Body of pancreas (tissue), 4 donors: ENCODE measurements around the gene NACA2. TPM values are rescaled to one million over a fixed set of nuclear protein-coding genes. Genes with fewer than 3 reads are reported as not detected.

Experiments used
- ATAC-seq: fragments of 150-250 bp; one replicate; pipeline ENCODE4 v1.9.1; 2016
- DNase-seq, 4 donors: peaks; one replicate each; pipeline ENCODE4 v3.0.0-alpha.2; 2019
- H3K27ac ChIP-seq, 4 donors: fragments of 200-600 bp; sonication (generic); 1 replicate in 3 of 4; 2 replicates in 1 of 4; pipeline versions ENCODE4 v1.5.1 to v1.6.1; 2016 to 2019; ENCODE audit warnings: mild to moderate bottlenecking in 1 of 4, mixed read lengths in 1 of 4, moderate library complexity in 1 of 4
- H3K27me3 ChIP-seq, 2 donors: fragments of 200-600 bp; sonication (generic); one replicate each; pipeline ENCODE4 v1.6.0; 2016; ENCODE audit warnings: mild to moderate bottlenecking in 1 of 2
- H3K36me3 ChIP-seq, 2 donors: fragments of 200-600 bp; sonication (generic); replicated peaks in 1 of 2; 2 replicates each; pipeline ENCODE4 v1.5.1; 2016; ENCODE audit warnings: low read depth in 2 of 2; ENCODE audit not compliant: insufficient read depth in 1 of 2
- H3K4me1 ChIP-seq: fragments of 200-600 bp; sonication (generic); one replicate; pipeline ENCODE4 v1.6.0; 2016
- H3K4me3 ChIP-seq, 2 donors: fragments of 200-600 bp; sonication (generic); 1 replicate in 1 of 2; 2 replicates in 1 of 2; pipeline ENCODE4 v1.5.1; 2016 to 2019
- H3K9me3 ChIP-seq, 3 donors: fragments of 200-600 bp; sonication (generic); 1 replicate in 2 of 3; 2 replicates in 1 of 3; pipeline ENCODE4 v1.5.1; 2016
- POLR2A ChIP-seq, 3 donors: fragments of 450-650 bp; IDR thresholded peaks; one replicate each; pipeline ENCODE4 v1.6.1; 2016; ENCODE audit warnings: antibody characterized with exemption in 3 of 3, mild to moderate bottlenecking in 2 of 3
- WGBS, 2 donors: methylation state at CpG; one replicate each; pipeline ENCODE4 v1.1.5; 2017; 5-methylcytosine and 5-hydroxymethylcytosine counted together
- intact Hi-C: fragments of 100-400 bp; cut with DNase I; formaldehyde crosslinking; loops from one replicate; pipeline ENCODE4 v1.15.1; 2023
- total RNA-seq, 2 donors: library from RNA; depleted of rRNA; stranded (reverse); fragments of >200 nt; gene quantifications; one replicate each; pipeline ENCODE4 v1.1.0, GENCODE V29; 2016
- TF ChIP-seq, protein P1 (sequence below), 7 experiments: fragments of 450-650 bp in 4 of 7; fragments of 200-600 bp in 3 of 7; sonication (generic) in 3 of 7; IDR thresholded peaks; one replicate each; pipeline ENCODE4 v1.5.1; 2016 to 2019; ENCODE audit warnings: antibody characterized with exemption in 7 of 7

NACA2 gene
- total RNA-seq, 2 donors from 2014 or later: 1.6 TPM; not detected in 1

DNA sequence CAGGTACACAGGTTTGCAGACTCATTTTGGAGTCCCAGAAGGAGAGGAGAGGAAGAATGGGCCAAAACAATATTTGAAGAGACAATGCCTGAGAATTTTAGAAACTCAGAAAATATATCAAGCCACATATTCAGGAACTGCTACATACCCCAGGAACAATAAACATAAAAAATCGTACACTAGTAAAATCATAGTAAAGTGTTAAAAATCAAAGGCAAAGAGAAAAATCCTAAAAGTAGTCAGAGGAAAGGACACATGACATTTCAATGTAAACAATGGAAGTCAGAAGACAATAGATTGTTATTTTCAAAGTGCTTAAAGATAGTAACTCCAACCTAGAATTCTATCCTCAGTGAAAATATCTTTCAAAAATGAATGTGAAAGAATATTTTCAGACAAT lies 28.5 kb upstream of the NACA2 start:
- H3K4me3 ChIP-seq: no peak overlapping the region
- ATAC-seq (no peak), DNase-seq (no peak)
- H3K4me1 ChIP-seq: no peaks in the 10 kb centered on the region
- no peak overlapping the region for H3K27ac ChIP-seq
- no peaks in the 10 kb centered on the region for H3K9me3 ChIP-seq
- intact Hi-C loops: no loop called here
- WGBS, 2 donors: 83 to 86% methylated on average over 1 of the region's 1 CpG
- no peaks in the 10 kb centered on the region for H3K27me3 ChIP-seq
- no peak for TF ChIP-seq POLR2A (IDR thresholded peaks at IDR 0.05)
- TF ChIP-seq, protein P1, sequence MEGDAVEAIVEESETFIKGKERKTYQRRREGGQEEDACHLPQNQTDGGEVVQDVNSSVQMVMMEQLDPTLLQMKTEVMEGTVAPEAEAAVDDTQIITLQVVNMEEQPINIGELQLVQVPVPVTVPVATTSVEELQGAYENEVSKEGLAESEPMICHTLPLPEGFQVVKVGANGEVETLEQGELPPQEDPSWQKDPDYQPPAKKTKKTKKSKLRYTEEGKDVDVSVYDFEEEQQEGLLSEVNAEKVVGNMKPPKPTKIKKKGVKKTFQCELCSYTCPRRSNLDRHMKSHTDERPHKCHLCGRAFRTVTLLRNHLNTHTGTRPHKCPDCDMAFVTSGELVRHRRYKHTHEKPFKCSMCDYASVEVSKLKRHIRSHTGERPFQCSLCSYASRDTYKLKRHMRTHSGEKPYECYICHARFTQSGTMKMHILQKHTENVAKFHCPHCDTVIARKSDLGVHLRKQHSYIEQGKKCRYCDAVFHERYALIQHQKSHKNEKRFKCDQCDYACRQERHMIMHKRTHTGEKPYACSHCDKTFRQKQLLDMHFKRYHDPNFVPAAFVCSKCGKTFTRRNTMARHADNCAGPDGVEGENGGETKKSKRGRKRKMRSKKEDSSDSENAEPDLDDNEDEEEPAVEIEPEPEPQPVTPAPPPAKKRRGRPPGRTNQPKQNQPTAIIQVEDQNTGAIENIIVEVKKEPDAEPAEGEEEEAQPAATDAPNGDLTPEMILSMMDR (IDR thresholded peaks at IDR 0.05): no peak
- no peaks in the 10 kb centered on the region for H3K36me3 ChIP-seq

DNA sequence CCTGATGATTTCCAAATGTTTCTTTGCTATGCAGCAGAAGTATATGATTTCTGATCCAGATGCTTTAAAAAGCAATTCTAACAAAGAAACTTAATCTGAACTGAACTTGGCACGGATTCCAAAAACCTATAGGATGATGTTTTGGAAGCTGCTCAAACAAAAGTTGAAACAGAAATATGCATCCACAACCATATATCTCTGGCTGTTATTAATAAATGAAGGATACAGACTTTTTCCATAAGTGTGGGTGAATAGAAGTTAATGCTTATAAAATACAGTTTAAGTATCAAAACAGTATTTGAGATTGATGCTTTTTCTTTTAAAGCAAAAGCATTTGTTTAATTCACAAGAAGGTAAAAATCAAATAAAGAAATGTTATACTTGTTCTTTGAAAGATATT lies 27.9 kb upstream of the NACA2 start:
- no peak for DNase-seq
- WGBS, 2 donors: 48 to 53% methylated on average over 1 of the region's 1 CpG
- Histone ChIP-seq H3K4me3 (no peak overlapping the region), H3K9me3 (no peaks in the 10 kb centered on the region), H3K27ac (no peak overlapping the region), H3K4me1 (no peaks in the 10 kb centered on the region), H3K36me3 (no peaks in the 10 kb centered on the region), H3K27me3 (no peaks in the 10 kb centered on the region)
- TF ChIP-seq POLR2A (IDR thresholded peaks at IDR 0.05): no peak
- TF ChIP-seq, protein P1 (IDR thresholded peaks at IDR 0.05): no peak
- ATAC-seq: no peak
- intact Hi-C loops: no loop called here

DNA sequence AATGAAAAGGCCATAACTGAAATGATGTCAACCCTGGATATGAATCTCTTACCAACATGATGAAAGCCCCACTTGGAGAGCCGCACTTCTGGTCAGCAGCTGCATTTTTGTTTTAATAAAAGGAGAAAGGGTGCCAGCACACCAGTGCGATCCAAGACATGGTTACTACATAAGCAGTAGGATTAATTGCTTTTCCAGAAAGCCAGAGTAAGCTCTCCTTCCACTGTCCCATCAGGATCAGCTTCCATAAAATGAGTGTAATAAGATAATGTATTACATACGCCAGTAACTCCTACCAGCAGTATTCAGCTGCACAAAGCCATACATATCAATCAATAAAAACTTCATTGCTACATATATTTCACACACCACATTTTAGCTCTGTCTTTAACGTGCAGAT lies 26.3 kb upstream of the NACA2 start:
- no peak for TF ChIP-seq POLR2A (IDR thresholded peaks at IDR 0.05)
- TF ChIP-seq, protein P1 (IDR thresholded peaks at IDR 0.05): no peak
- Histone ChIP-seq H3K4me3 (no peak overlapping the region), H3K9me3 (no peaks in the 10 kb centered on the region), H3K4me1 (no peaks in the 10 kb centered on the region), H3K27ac (no peak overlapping the region), H3K36me3 (no peaks in the 10 kb centered on the region), H3K27me3 (no peaks in the 10 kb centered on the region)
- DNase-seq (no peak), ATAC-seq (no peak)
- WGBS, 2 donors: 72 to 74% methylated on average over 4 of the region's 4 CpGs
- intact Hi-C loops: no loop called here

DNA sequence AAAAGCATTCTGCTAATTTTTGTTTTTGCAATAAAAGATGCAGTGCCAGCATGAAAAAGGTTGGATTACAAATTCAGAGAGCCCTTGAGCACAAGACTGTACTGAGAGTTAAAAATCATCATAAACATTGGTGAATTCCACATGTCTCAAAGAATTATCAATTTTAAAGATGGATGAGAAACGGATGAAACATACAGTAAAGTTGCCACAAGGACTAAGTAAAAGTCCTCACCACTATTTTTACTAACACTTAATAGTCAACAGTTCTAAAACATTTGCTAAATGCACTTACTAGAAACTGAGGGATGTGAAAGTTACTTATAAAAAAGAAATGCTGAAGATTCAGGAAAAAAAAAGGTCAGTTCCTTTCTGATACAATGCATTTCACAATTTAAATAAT lies 25.8 kb upstream of the NACA2 start:
- Histone ChIP-seq H3K36me3 (no peaks in the 10 kb centered on the region), H3K9me3 (no peaks in the 10 kb centered on the region), H3K4me3 (no peak overlapping the region), H3K27me3 (no peaks in the 10 kb centered on the region), H3K27ac (no peak overlapping the region), H3K4me1 (no peaks in the 10 kb centered on the region)
- DNase-seq (no peak), ATAC-seq (no peak)
- TF ChIP-seq POLR2A (IDR thresholded peaks at IDR 0.05): no peak
- TF ChIP-seq, protein P1 (IDR thresholded peaks at IDR 0.05): no peak
- 42 to 45% methylated on average over 1 of the region's 1 CpG for WGBS, 2 donors
- intact Hi-C loops: no loop called here

DNA sequence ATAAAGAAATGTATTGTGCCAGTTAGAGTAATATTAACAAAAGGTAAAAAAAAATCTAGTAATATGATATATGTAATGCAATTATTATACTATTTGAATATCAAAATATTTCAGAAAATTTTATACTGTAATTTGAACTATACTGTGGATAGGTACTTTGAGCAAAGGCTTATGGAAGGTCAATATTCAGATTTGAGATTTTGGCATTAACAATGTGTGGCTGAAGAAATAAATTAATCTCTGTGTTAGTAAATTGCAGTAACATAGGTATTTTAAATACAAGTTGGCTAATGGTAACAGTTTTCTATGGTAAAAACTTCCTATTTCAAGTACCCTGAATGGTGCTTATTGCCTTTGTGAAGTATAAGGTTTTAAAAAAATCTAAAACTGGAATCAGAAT lies 23.2 kb upstream of the NACA2 start:
- ATAC-seq: no peak
- DNase-seq: no peak
- H3K4me1 ChIP-seq: no peaks in the 10 kb centered on the region
- H3K9me3 ChIP-seq: no peaks in the 10 kb centered on the region
- no peak overlapping the region for H3K27ac ChIP-seq
- no peak overlapping the region for H3K4me3 ChIP-seq
- H3K36me3 ChIP-seq: no peaks in the 10 kb centered on the region
- H3K27me3 ChIP-seq: no peaks in the 10 kb centered on the region
- intact Hi-C loops: no loop called here
- TF ChIP-seq, protein P1 (IDR thresholded peaks at IDR 0.05): no peak
- no peak for TF ChIP-seq POLR2A (IDR thresholded peaks at IDR 0.05)
